Smooth muscle cell (in vitro differentiated cells): Measurements from ENCODE around the gene CFAP69. TPM values are rescaled to one million over a fixed set of nuclear protein-coding genes. Genes with fewer than 3 reads are reported as not detected.

ENCODE experiments used
- DNase-seq: peaks from one replicate; lab custom pipeline; 2025; ENCODE audit not compliant: unreplicated experiment; lab: John Stamatoyannopoulos, UW
- H2AFZ ChIP-seq: fragments of 200-600 bp; sonication (generic); 2 replicates; pipeline ENCODE4 v1.6.0; 2016; ENCODE audit warnings: antibody characterized with exemption, low read depth, mild to moderate bottlenecking
- H3F3A ChIP-seq: fragments of 200-600 bp; sonication (generic); 2 replicates; pipeline ENCODE4 v1.6.0; 2017; ENCODE audit warnings: antibody characterized with exemption, low read depth
- H3K27ac ChIP-seq: fragments of 200-600 bp; sonication (generic); 2 replicates; pipeline ENCODE4 v1.5.1; 2016; ENCODE audit warnings: low read depth, mild to moderate bottlenecking
- H3K27me3 ChIP-seq: fragments of 200-600 bp; sonication (generic); 2 replicates; pipeline ENCODE4 v1.6.1; 2016; ENCODE audit warnings: low read depth, mild to moderate bottlenecking
- H3K36me3 ChIP-seq: fragments of 200-600 bp; sonication (generic); 2 replicates; pipeline ENCODE4 v1.5.1; 2016; ENCODE audit warnings: low read depth
- H3K4me1 ChIP-seq: fragments of 200-600 bp; sonication (generic); 2 replicates; pipeline ENCODE4 v1.5.1; 2016; ENCODE audit warnings: low read depth
- H3K4me2 ChIP-seq: fragments of 200-600 bp; sonication (generic); 2 replicates; pipeline ENCODE4 v1.6.0; 2016; ENCODE audit warnings: mild to moderate bottlenecking
- H3K4me3 ChIP-seq: fragments of 200-600 bp; sonication (generic); 2 replicates; pipeline ENCODE4 v1.5.1; 2016; ENCODE audit warnings: mild to moderate bottlenecking
- H3K79me2 ChIP-seq: fragments of 200-600 bp; sonication (generic); 2 replicates; pipeline ENCODE4 v1.6.0; 2016; ENCODE audit warnings: low read depth, mild to moderate bottlenecking
- H3K9ac ChIP-seq: fragments of 200-600 bp; sonication (generic); 2 replicates; pipeline ENCODE4 v1.6.0; 2016; ENCODE audit warnings: low read depth
- H3K9me3 ChIP-seq: fragments of 200-600 bp; sonication (generic); replicated peaks from 2 replicates; pipeline ENCODE4 v1.5.1; 2016; ENCODE audit warnings: low read depth
- H4K20me1 ChIP-seq: fragments of 200-600 bp; sonication (generic); 2 replicates; pipeline ENCODE4 v1.6.0; 2016; ENCODE audit warnings: low read depth
- CTCF ChIP-seq: fragments of 200-600 bp; sonication (generic); IDR thresholded peaks from 2 replicates; pipeline ENCODE4 v1.5.1; 2017; ENCODE audit warnings: borderline replicate concordance, mild to moderate bottlenecking, antibody characterized with exemption; ENCODE audit not compliant: insufficient read depth, poor library complexity, severe bottlenecking
- WGBS: methylation state at CpG from one replicate; pipeline ENCODE4 v1.1.7; 2016; ENCODE audit warnings: low lambda C conversion rate; 5-methylcytosine and 5-hydroxymethylcytosine counted together
- polyA plus RNA-seq: library from polyadenylated mRNA; unstranded; fragments of >200 nt; fragmentation: Nextera tagmentation; extraction: Ambion mirVana; gene quantifications from 2 replicates; pipeline ENCODE4 v1.2.1, GENCODE V29; 2016
- total RNA-seq: library from RNA; depleted of rRNA; stranded (reverse); fragments of >200 nt; gene quantifications from 2 replicates; pipeline ENCODE4 v1.2.3, GENCODE V29; 2014

CFAP69 gene
- total RNA-seq: 2.6 and 8.7 TPM in 2 replicates
- polyA plus RNA-seq: 0.97 TPM in 1 of 2 replicates, not detected in the other

- Histone ChIP-seq H3K27me3 (peaks cover 9% of the 10 kb centered on the region), H3K9ac (peak within 1 kb of the TSS; percentile 90), H2AFZ (peak within 1 kb of the TSS; percentile 94), H3K4me2 (peak within 1 kb of the TSS; percentile 97), H3K4me3 (peak within 1 kb of the TSS; percentile 72), H4K20me1 (no peaks in the 10 kb centered on the region), H3K79me2 (no peaks in the 10 kb centered on the region), H3K27ac (no peak within 1 kb of the TSS), H3F3A (no peaks in the 10 kb centered on the region), H3K4me1 (peaks cover 6% of the 10 kb centered on the region), H3K36me3 (no peaks in the 10 kb centered on the region), H3K9me3 (no peaks in the 10 kb centered on the region)
- TF ChIP-seq CTCF: no peak
- peak; percentile 68 for DNase-seq
- under 1% methylated on average over 59 of the region's 59 CpGs for whole genome bisulfite sequencing
Measured at GRCh38 chr7:90244909-90245851, at the start of gene CFAP69. Gene CFAP69, plus strand, starts transcription at chr7:90245174. Its CDS starts 251 bp downstream, at chr7:90245425.

DNA sequence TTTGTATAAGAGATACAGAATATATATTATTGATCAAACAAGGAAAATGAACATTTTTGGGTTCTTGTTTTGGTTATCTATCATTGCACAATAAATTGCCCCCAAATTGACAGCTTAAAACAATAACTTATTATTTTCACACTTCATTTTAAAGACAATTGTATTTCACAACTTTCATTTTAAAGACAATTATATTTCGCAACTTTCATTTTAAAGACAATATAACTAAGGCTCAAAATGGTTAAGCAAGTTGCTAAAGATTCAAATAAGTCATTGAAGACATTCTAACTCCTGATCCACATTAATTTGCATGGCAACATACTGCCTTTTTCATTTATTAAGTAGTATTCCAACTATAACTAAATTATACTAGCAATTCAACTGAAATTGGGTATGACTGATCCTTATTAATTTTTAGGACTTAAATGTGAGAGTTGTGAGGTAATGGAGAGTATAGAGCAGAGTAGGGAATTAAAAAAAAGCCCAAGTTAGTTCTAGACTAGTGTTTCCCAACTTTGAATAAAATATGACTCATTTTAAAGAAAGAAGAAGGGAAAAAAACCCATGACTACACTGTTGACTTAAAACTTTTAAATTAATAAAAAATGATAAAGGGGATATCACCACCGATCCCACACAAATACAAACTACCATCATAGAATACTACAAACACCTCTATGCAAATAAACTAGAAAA, 43.3 kb upstream of the CFAP69 start:
- H2AFZ ChIP-seq: no peak overlapping the region
- no peaks in the 10 kb centered on the region for H3K27me3 ChIP-seq
- no peaks in the 10 kb centered on the region for H4K20me1 ChIP-seq
- H3K27ac ChIP-seq: no peak overlapping the region
- no peak for DNase-seq
- 86% methylated on average over 2 of the region's 2 CpGs for WGBS
- no peak overlapping the region for H3K4me3 ChIP-seq
- H3K4me2 ChIP-seq: no peak overlapping the region
- H3K79me2 ChIP-seq: no peaks in the 10 kb centered on the region
- no peaks in the 10 kb centered on the region for H3F3A ChIP-seq
- no peak for TF ChIP-seq CTCF
- no peak overlapping the region for H3K9ac ChIP-seq
- H3K36me3 ChIP-seq: no peaks in the 10 kb centered on the region
- H3K9me3 ChIP-seq: no peaks in the 10 kb centered on the region
- H3K4me1 ChIP-seq: no peaks in the 10 kb centered on the region

DNA sequence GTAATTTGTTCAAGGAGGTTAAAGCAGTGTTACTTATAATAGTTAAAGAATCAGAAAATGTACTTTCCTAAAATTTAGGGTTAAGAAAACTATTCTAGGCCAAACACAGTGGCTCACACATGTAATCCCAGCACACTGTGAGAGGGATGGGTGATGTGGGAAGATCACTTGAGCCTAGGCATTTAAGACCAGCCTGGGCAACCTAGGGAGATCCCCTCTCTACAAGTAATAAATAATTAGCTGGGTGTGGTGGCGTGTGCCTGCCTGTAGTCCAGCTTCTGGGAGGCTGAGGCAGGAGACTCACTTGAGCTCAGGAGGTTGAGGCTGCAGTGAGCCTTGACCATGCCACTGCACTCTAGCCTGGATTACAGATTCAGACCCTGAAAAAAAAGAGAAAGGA, 37.0 kb upstream of the CFAP69 start:
- Histone ChIP-seq H3K79me2 (no peaks in the 10 kb centered on the region), H3K4me2 (no peak overlapping the region), H3K9ac (no peak overlapping the region), H4K20me1 (no peaks in the 10 kb centered on the region), H3K9me3 (no peaks in the 10 kb centered on the region), H3K27me3 (peaks cover 7% of the 10 kb centered on the region), H3K4me3 (no peak overlapping the region), H3K36me3 (no peaks in the 10 kb centered on the region), H2AFZ (no peak overlapping the region), H3F3A (peaks cover 4% of the 10 kb centered on the region), H3K27ac (no peak overlapping the region), H3K4me1 (peaks cover 5% of the 10 kb centered on the region)
- no peak for DNase-seq
- WGBS: 83% methylated on average over 1 of the region's 1 CpG
- no peak for TF ChIP-seq CTCF
